Loucy (cell line): Measurements from ENCODE around the gene MAML3.

ENCODE experiments used
- H2AFZ ChIP-seq: fragments of 200-600 bp; sonication (generic); 2 replicates; pipeline ENCODE4 v1.6.0; 2016; ENCODE audit warnings: antibody characterized with exemption, mild to moderate bottlenecking, low read length, moderate library complexity
- H3F3A ChIP-seq: fragments of 200-600 bp; 2 replicates; pipeline ENCODE4 v1.6.0; 2016; ENCODE audit warnings: antibody characterized with exemption, low read depth, mild to moderate bottlenecking
- H3K27me3 ChIP-seq: fragments of 200-600 bp; sonication (generic); 2 replicates; pipeline ENCODE4 v1.6.1; 2014; ENCODE audit warnings: low read length, mild to moderate bottlenecking; ENCODE audit not compliant: insufficient read depth, poor library complexity, severe bottlenecking
- H3K36me3 ChIP-seq: fragments of 200-600 bp; sonication (generic); 2 replicates; pipeline ENCODE4 v1.6.1; 2016; ENCODE audit warnings: low read length; ENCODE audit not compliant: insufficient read depth
- H3K4me1 ChIP-seq: fragments of 200-600 bp; sonication (generic); 2 replicates; pipeline ENCODE4 v1.5.1; 2014; ENCODE audit warnings: low read length, mild to moderate bottlenecking; ENCODE audit not compliant: insufficient read depth, poor library complexity, severe bottlenecking
- H3K4me2 ChIP-seq: fragments of 200-600 bp; sonication (generic); 2 replicates; pipeline ENCODE4 v1.6.0; 2014; ENCODE audit warnings: antibody characterized with exemption, low read length, low read depth, mild to moderate bottlenecking; ENCODE audit not compliant: poor library complexity, severe bottlenecking
- H3K4me3 ChIP-seq: fragments of 200-600 bp; sonication (generic); 2 replicates; pipeline ENCODE4 v1.5.1; 2014; ENCODE audit warnings: low read length, mild to moderate bottlenecking, mixed read lengths; ENCODE audit not compliant: poor library complexity, severe bottlenecking
- H3K79me2 ChIP-seq: fragments of 200-600 bp; sonication (generic); 2 replicates; pipeline ENCODE4 v1.6.1; 2014; ENCODE audit warnings: low read length; ENCODE audit not compliant: insufficient read depth
- H3K9ac ChIP-seq: fragments of 200-600 bp; sonication (generic); 2 replicates; pipeline ENCODE4 v1.6.0; 2014; ENCODE audit warnings: mild to moderate bottlenecking, low read depth, low read length, moderate library complexity; ENCODE audit not compliant: poor library complexity, severe bottlenecking
- H3K9me2 ChIP-seq: fragments of 200-600 bp; sonication (generic); replicated peaks from 2 replicates; pipeline ENCODE4 v1.6.1; 2016; ENCODE audit warnings: low read depth, low read length, mixed read lengths
- H3K9me3 ChIP-seq: fragments of 200-600 bp; sonication (generic); 2 replicates; pipeline ENCODE4 v1.6.1; 2014; ENCODE audit warnings: mild to moderate bottlenecking, antibody characterized with exemption, low read length, low read depth; ENCODE audit not compliant: insufficient read depth
- H4K20me1 ChIP-seq: fragments of 200-600 bp; sonication (generic); 2 replicates; pipeline ENCODE4 v1.6.0; 2014; ENCODE audit warnings: antibody characterized with exemption, low read length, mild to moderate bottlenecking; ENCODE audit not compliant: insufficient read depth, poor library complexity, severe bottlenecking
- CTCF ChIP-seq: fragments of 200-600 bp; sonication (generic); conservative IDR thresholded peaks from 2 replicates; pipeline ENCODE4 v1.5.1; 2014; ENCODE audit warnings: mild to moderate bottlenecking, antibody characterized with exemption, low read length
- EZH2phosphoT487 ChIP-seq: fragments of 200-600 bp; IDR thresholded peaks from 2 replicates; pipeline ENCODE4 v1.6.1; 2018; ENCODE audit warnings: antibody characterized with exemption, mild to moderate bottlenecking, moderate library complexity, borderline replicate concordance

MAML3 gene

DNA sequence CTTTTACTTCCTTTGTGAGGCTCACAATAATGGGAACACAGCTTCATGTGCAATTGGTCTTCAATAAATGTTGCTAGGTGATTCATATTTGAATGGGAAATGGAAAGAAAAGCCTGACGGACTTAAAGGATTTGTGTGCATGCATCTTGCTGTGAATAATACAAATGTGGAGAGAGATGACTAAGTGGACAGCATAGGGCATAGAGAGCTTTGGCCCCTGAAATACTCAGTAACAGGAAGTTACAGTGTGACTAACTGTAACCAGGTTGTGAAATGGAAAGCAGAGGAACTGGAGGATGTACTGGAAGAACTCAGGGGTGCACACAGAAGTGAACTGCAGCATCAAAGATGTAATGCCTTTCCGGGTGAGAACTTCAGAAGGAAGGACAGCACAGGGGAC is 281.7 kb downstream of the MAML3 start:
- TF ChIP-seq EZH2phosphoT487 (no peak), CTCF (no peak)
- H3K4me3 ChIP-seq: no peak overlapping the region
- no peaks in the 10 kb centered on the region for H4K20me1 ChIP-seq
- peaks cover 5% of the 10 kb centered on the region; the same call in 1 of the 2 replicates for H3K79me2 ChIP-seq
- no peaks in the 10 kb centered on the region for H3K27me3 ChIP-seq
- H3K9me2 ChIP-seq: no peaks in the 10 kb centered on the region
- H2AFZ ChIP-seq: 0 out of 2 replicates have a peak overlapping the region, but pooled peaks have one; percentile 14
- H3K9ac ChIP-seq: no peak overlapping the region
- peaks cover 5% of the 10 kb centered on the region; the same call in 1 of the 2 replicates for H3K9me3 ChIP-seq
- peaks cover 21% of the 10 kb centered on the region for H3K4me1 ChIP-seq
- H3F3A ChIP-seq: no peaks in the 10 kb centered on the region
- peak overlapping the region; percentile 16 for H3K4me2 ChIP-seq
- 0 out of 2 replicates have a peak, but pooled peaks cover 3% of the 10 kb centered on the region for H3K36me3 ChIP-seq

GRCh38 chr4:139869810-139870209 is 284.2 kb downstream of the MAML3 start:
- no peaks in the 10 kb centered on the region for H3K9me2 ChIP-seq
- H3K4me2 ChIP-seq: no peak overlapping the region
- H3K9ac ChIP-seq: no peak overlapping the region
- no peaks in the 10 kb centered on the region for H4K20me1 ChIP-seq
- no peaks in the 10 kb centered on the region for H3F3A ChIP-seq
- peaks cover 5% of the 10 kb centered on the region; the same call in 1 of the 2 replicates for H3K79me2 ChIP-seq
- no peak overlapping the region for H3K4me3 ChIP-seq
- no peak overlapping the region for H2AFZ ChIP-seq
- H3K4me1 ChIP-seq: peaks cover 20% of the 10 kb centered on the region
- H3K27me3 ChIP-seq: no peaks in the 10 kb centered on the region
- 0 out of 2 replicates have a peak, but pooled peaks cover 3% of the 10 kb centered on the region for H3K36me3 ChIP-seq
- peaks cover 5% of the 10 kb centered on the region; the same call in 1 of the 2 replicates for H3K9me3 ChIP-seq
- TF ChIP-seq CTCF: no peak

DNA sequence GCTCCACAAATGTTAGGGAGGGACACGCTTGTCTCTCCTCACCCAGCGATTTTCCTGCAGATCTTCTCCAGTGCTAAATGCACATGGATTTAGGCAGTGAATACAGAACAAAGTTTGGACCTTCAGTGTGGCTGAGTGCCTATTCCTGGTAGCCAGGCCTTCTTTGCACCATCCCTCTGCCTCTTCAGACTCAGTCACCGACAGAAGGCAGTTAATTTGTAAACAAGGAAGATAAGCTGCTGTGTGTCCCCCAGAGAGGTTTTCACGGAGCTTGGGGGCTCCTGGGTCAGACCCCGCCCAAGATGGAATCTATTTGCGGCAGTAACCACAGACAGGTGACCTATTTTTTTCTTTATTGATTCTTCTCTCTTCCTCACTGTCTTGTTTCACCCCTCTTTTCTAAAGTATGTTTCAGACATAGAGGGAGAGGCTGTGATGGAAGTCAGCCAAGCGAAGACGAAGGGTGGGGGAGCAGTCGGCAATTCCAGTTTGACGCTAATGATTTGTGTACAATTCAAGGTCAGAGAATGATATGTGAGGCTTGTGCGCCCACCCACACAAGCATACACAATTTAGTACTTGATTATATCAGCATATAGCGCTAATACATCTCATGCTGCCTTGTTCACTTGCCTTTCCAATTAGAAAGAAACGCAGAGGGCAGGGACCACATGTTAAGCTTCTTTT is 287.6 kb downstream of the MAML3 start:
- no peak overlapping the region for H2AFZ ChIP-seq
- peaks cover 5% of the 10 kb centered on the region; the same call in 1 of the 2 replicates for H3K79me2 ChIP-seq
- no peak overlapping the region for H3K4me3 ChIP-seq

More for the DNA sequence above, 287.6 kb downstream of the MAML3 start:
- no peak overlapping the region for H3K9ac ChIP-seq
- no peaks in the 10 kb centered on the region for H3F3A ChIP-seq
- no peak for TF ChIP-seq CTCF
- no peak for TF ChIP-seq EZH2phosphoT487
- H3K4me2 ChIP-seq: no peak overlapping the region
- no peaks in the 10 kb centered on the region for H3K9me2 ChIP-seq
- no peaks in the 10 kb centered on the region for H4K20me1 ChIP-seq
- no peaks in the 10 kb centered on the region for H3K27me3 ChIP-seq
- peaks cover 8% of the 10 kb centered on the region for H3K4me1 ChIP-seq
- 0 out of 2 replicates have a peak, but pooled peaks cover 3% of the 10 kb centered on the region for H3K36me3 ChIP-seq
- H3K9me3 ChIP-seq: no peaks in the 10 kb centered on the region
